Measurements from ENCODE around the gene PEX5L.

DNA sequence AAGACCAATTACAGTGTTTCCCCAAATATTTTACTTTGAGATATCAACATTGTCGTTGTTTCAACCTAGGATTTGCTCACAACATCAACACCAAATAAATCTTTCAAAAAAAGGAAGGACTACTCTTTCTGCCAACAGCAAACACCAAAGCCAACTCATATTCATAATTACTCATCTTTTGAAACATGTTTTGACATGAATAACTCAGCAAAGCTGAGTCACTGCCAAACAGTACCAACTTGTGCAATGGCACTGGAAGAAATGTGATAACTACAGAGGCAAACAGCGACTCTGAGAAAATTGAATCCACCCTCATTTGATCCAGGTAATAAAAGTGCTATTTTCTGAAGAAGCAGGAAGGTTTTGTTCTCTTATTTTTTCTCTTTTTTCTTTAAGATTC lies 67.2 kb downstream of the PEX5L start:
- no peak for TF ChIP-seq POLR2A (IDR thresholded peaks at IDR 0.05; ENCODE audit: low read length)
- no peak for TF ChIP-seq GATA1 (IDR thresholded peaks at IDR 0.05; ENCODE audit: low read depth, low read length)
